PC-3 (cell line): ENCODE data around the gene OPTC. TPM values are rescaled to one million over a fixed set of nuclear protein-coding genes. Genes with fewer than 3 reads are reported as not detected.

Experiments
- ATAC-seq: fragments of 200-7000 bp; cut with Tn5 transposase; 2 replicates; pipeline ENCODE4 v1.9.1; 2020; ENCODE audit warnings: mild to moderate bottlenecking, moderate library complexity
- BruUV-seq: library from RNA; stranded (reverse); fragments of 400-500 nt; replicated peaks from 2 replicates; lab custom pipeline; 2021; lab: Mats Ljungman, UMichigan
- CTCF ChIA-PET: fragments of 300-600 bp; sonication (Branson Sonifier 250); formaldehyde crosslinking; loops from one replicate; lab custom pipeline; 2022; ENCODE audit warnings: antibody characterized with exemption; lab: Charles Lee
- POLR2A ChIA-PET: fragments of 300-600 bp; sonication (Branson Sonifier 250); formaldehyde crosslinking; loops from one replicate; lab custom pipeline; 2022; ENCODE audit warnings: antibody characterized with exemption; ENCODE audit not compliant: unreplicated experiment; lab: Charles Lee
- DNase-seq: peaks from one replicate; pipeline ENCODE4 v3.0.0-alpha.2; 2015
- H2AFZ ChIP-seq: fragments of 300-600 bp; sonication (generic); 2 replicates; pipeline ENCODE4 v1.6.0; 2016; ENCODE audit warnings: antibody characterized with exemption, low read length
- H3F3A ChIP-seq: fragments of 300-600 bp; sonication (generic); one replicate; pipeline ENCODE4 v1.6.0; 2017; ENCODE audit warnings: antibody characterized with exemption, low read length, control low read depth, mild to moderate bottlenecking; ENCODE audit not compliant: unreplicated experiment
- H3K27ac ChIP-seq: fragments of 300-600 bp; sonication (generic); 2 replicates; pipeline ENCODE4 v1.5.1; 2016; ENCODE audit warnings: mild to moderate bottlenecking, low read length
- H3K27me3 ChIP-seq: fragments of 300-600 bp; sonication (generic); 2 replicates; pipeline ENCODE4 v1.6.1; 2016; ENCODE audit warnings: low read length, mixed read lengths
- H3K36me3 ChIP-seq: fragments of 300-600 bp; sonication (generic); 2 replicates; pipeline ENCODE4 v1.6.1; 2016; ENCODE audit warnings: low read depth, mixed run types, low read length, mixed read lengths
- H3K4me1 ChIP-seq: fragments of 300-600 bp; sonication (generic); 2 replicates; pipeline ENCODE4 v1.5.1; 2016; ENCODE audit warnings: low read length; ENCODE audit not compliant: insufficient read depth
- H3K4me2 ChIP-seq: fragments of 300-600 bp; sonication (generic); 2 replicates; pipeline ENCODE4 v1.6.0; 2016; ENCODE audit warnings: low read length
- H3K4me3 ChIP-seq: fragments of 300-600 bp; sonication (generic); 2 replicates; pipeline ENCODE4 v1.5.1; 2016; ENCODE audit warnings: mild to moderate bottlenecking, low read length, mixed read lengths
- H3K79me2 ChIP-seq: fragments of 300-600 bp; sonication (generic); 2 replicates; pipeline ENCODE4 v1.6.1; 2017; ENCODE audit warnings: low read length, mixed read lengths
- H3K9ac ChIP-seq: fragments of 300-600 bp; sonication (generic); 2 replicates; pipeline ENCODE4 v1.6.0; 2016; ENCODE audit warnings: mild to moderate bottlenecking, low read length
- H3K9me2 ChIP-seq: fragments of 300-600 bp; sonication (generic); replicated peaks from 2 replicates; pipeline ENCODE4 v1.6.1; 2016; ENCODE audit warnings: mixed run types, low read length, mixed read lengths
- H3K9me3 ChIP-seq: fragments of 300-600 bp; sonication (generic); 2 replicates; pipeline ENCODE4 v1.6.1; 2016; ENCODE audit warnings: low read length, mixed read lengths
- H4K20me1 ChIP-seq: fragments of 300-600 bp; sonication (generic); 2 replicates; pipeline ENCODE4 v1.6.1; 2016; ENCODE audit warnings: low read length, mixed read lengths
- CTCF ChIP-seq: fragments of 300-600 bp; sonication (generic); conservative IDR thresholded peaks from 2 replicates; pipeline ENCODE4 v1.5.1; 2017; ENCODE audit warnings: antibody characterized with exemption, low read depth, mild to moderate bottlenecking, low read length
- EZH2 ChIP-seq: fragments of 300-600 bp; sonication (generic); IDR thresholded peaks from one replicate; pipeline ENCODE4 v1.6.1; 2017; ENCODE audit warnings: antibody characterized with exemption, mild to moderate bottlenecking, low read length; ENCODE audit not compliant: unreplicated experiment
- EZH2phosphoT487 ChIP-seq: fragments of 300-600 bp; sonication (generic); IDR thresholded peaks from 2 replicates; pipeline ENCODE4 v1.6.1; 2018; ENCODE audit warnings: mild to moderate bottlenecking, antibody characterized with exemption, low read length, borderline replicate concordance
- intact Hi-C: fragments of 100-400 bp; cut with micrococcal nuclease; formaldehyde crosslinking; loops from 2 replicates; pipeline ENCODE4 v1.9.0; 2023
- total RNA-seq: library from RNA; depleted of rRNA; stranded (reverse); fragments of >200 nt; gene quantifications from 2 replicates; pipeline ENCODE4 v1.2.3, GENCODE V29; 2014

The OPTC gene
- total RNA-seq, 1 experiment from 2014 or later = not detected

- ChIA-PET POLR2A (interaction anchor here (0.6 kb wide), 1 partner anchor 518 kb away, joined by 6 read pairs; no protein-coding TSS in a partner anchor), CTCF (interaction anchor here (0.6 kb wide), 1 partner anchor 64 kb away, joined by 3 read pairs; no protein-coding TSS in a partner anchor)
- intact Hi-C loops = no loop called here
Observed at GRCh38 chr1:203473281-203473680, 20.7 kb upstream of the OPTC start.

GRCh38 chr1:203473781-203474305 is 20.1 kb upstream of the OPTC start:
- Histone ChIP-seq H3K9me2 (no peaks in the 10 kb centered on the region), H3K9ac (no peak overlapping the region), H3K4me2 (no peak overlapping the region), H3K36me3 (no peaks in the 10 kb centered on the region), H3K4me3 (no peak overlapping the region), H3K79me2 (no peaks in the 10 kb centered on the region), H3K27me3 (peaks cover 10% of the 10 kb centered on the region; the same call in 1 of the 2 replicates), H3K9me3 (no peaks in the 10 kb centered on the region), H3K4me1 (0 out of 2 replicates have a peak, but pooled peaks cover 5% of the 10 kb centered on the region), H3F3A (no peaks in the 10 kb centered on the region), H3K27ac (no peak overlapping the region), H4K20me1 (no peaks in the 10 kb centered on the region), H2AFZ (no peak overlapping the region)
- intact Hi-C loops = no loop called here
- POLR2A ChIA-PET = interaction anchor here (0.6 kb wide), 1 partner anchor 519 kb away, joined by 6 read pairs; no protein-coding TSS in a partner anchor
- TF ChIP-seq EZH2phosphoT487 (no peak), CTCF (no peak), EZH2 (no peak)
- ATAC-seq = no peak
- DNase-seq = no peak
- no TSS peak for BruUV-seq
- CTCF ChIA-PET = interaction anchor here (0.6 kb wide), 1 partner anchor 64 kb away, joined by 3 read pairs; no protein-coding TSS in a partner anchor

More at GRCh38 chr1:203473281-203473680, 20.7 kb upstream of the OPTC start:
- Histone ChIP-seq H3K79me2 (no peaks in the 10 kb centered on the region), H3F3A (no peaks in the 10 kb centered on the region), H3K27me3 (peaks cover 10% of the 10 kb centered on the region; the same call in 1 of the 2 replicates), H3K9me3 (no peaks in the 10 kb centered on the region), H4K20me1 (no peaks in the 10 kb centered on the region), H3K4me2 (no peak overlapping the region), H3K27ac (no peak overlapping the region), H3K4me1 (0 out of 2 replicates have a peak, but pooled peaks cover 5% of the 10 kb centered on the region), H3K36me3 (no peaks in the 10 kb centered on the region), H3K9ac (no peak overlapping the region), H2AFZ (no peak overlapping the region), H3K9me2 (no peaks in the 10 kb centered on the region), H3K4me3 (no peak overlapping the region)
- ATAC-seq (no peak), DNase-seq (no peak)
- TF ChIP-seq EZH2phosphoT487 (no peak), EZH2 (no peak), CTCF (no peak)
- no TSS peak for BruUV-seq
